ACC112 (cell line): ENCODE measurements around the gene BYSL.
A peak's percentile ranks its signal among the peaks of the same experiment; 100 is the strongest.

Experiments used
- H2AFZ ChIP-seq: fragments of 200-600 bp; sonication (generic); one replicate; pipeline ENCODE4 v1.6.0; 2017; ENCODE audit warnings: antibody characterized with exemption, low read length; ENCODE audit not compliant: unreplicated experiment
- H3K27ac ChIP-seq: fragments of 200-600 bp; sonication (generic); 2 replicates; pipeline ENCODE4 v1.5.1; 2014; ENCODE audit warnings: low read depth, mild to moderate bottlenecking, antibody characterized with exemption, low read length, moderate library complexity
- H3K27me3 ChIP-seq: fragments of 200-600 bp; sonication (generic); 2 replicates; pipeline ENCODE4 v1.6.1; 2014; ENCODE audit warnings: mild to moderate bottlenecking, antibody characterized with exemption, low read length, moderate library complexity, mixed read lengths; ENCODE audit not compliant: insufficient read depth
- H3K36me3 ChIP-seq: fragments of 200-600 bp; sonication (generic); 2 replicates; pipeline ENCODE4 v1.6.1; 2016; ENCODE audit warnings: mild to moderate bottlenecking, antibody characterized with exemption, low read length, moderate library complexity, mixed read lengths; ENCODE audit not compliant: insufficient read depth
- H3K4me1 ChIP-seq: fragments of 200-600 bp; sonication (generic); one replicate; pipeline ENCODE4 v1.6.1; 2016; ENCODE audit warnings: low read length, mixed read lengths; ENCODE audit not compliant: insufficient read depth, unreplicated experiment, control insufficient read depth
- H3K4me3 ChIP-seq: fragments of 200-600 bp; sonication (generic); 2 replicates; pipeline ENCODE4 v1.5.1; 2014; ENCODE audit warnings: mild to moderate bottlenecking, low read depth, low read length
- H3K79me2 ChIP-seq: fragments of 200-600 bp; sonication (generic); one replicate; pipeline ENCODE4 v1.6.0; 2016; ENCODE audit warnings: low read length; ENCODE audit not compliant: control insufficient read depth, unreplicated experiment, insufficient read depth

Gene BYSL

DNA sequence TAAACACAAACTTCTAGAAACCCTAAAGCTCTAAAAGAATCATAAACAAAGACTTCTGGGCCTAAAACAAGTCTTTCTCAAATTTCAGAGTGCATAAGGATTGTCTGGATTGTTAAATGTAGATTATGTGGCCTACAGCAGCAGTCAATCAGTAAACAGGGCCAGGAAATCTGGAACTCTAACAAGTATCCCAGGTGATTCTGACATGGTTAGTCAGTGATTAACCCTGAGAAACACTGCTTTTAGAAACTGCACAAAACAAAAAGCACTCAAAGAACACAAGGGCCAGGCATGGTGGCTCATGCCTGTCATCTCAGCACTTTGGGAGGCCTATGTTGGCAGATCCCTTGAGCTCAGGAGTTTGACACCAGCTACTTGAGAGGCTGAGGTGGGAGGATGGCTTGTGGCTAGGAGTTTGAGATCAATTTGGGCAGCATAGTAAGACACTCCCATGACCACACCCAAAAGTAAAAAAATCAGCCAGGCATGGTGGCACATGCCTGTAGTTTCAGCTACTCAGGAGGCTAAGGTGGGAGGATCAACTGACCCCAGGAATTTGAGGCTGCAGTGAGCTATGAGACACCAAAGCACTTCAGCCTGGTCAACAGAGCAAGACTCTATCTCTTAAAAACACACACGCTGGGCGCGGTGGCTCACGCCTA is 6.3 kb upstream of the BYSL start:
- Histone ChIP-seq H3K27ac (no peak overlapping the region), H3K79me2 (peaks cover 18% of the 10 kb centered on the region), H3K27me3 (no peaks in the 10 kb centered on the region), H2AFZ (no peak overlapping the region), H3K4me1 (peaks cover 25% of the 10 kb centered on the region), H3K4me3 (no peak overlapping the region), H3K36me3 (0 out of 2 replicates have a peak, but pooled peaks cover 3% of the 10 kb centered on the region)

DNA sequence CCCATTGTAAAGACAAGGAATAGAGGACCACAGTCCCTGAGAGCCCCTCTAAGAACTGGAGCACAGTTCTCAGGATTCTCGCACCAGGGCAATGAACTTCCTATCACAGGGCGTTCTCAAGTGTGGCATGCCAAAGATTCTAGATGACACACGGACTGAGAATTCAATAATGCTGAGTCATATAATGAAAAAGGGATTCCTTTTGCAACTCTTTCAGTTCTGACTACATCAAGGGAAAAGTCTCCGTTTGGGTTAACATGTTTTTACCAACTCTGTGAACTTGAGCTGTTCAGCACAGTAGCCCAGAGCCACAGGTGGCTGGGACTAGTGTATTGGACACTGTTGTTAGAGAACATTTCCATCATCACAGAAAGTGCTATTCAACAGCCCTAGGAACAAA is 3.8 kb upstream of the BYSL start:
- Histone ChIP-seq H3K27me3 (no peaks in the 10 kb centered on the region), H3K27ac (peak overlapping the region; percentile 89), H3K4me1 (peaks cover 28% of the 10 kb centered on the region), H3K36me3 (0 out of 2 replicates have a peak, but pooled peaks cover 3% of the 10 kb centered on the region), H3K79me2 (peaks cover 35% of the 10 kb centered on the region), H2AFZ (peak overlapping the region; percentile 38), H3K4me3 (peak overlapping the region; percentile 15)

DNA sequence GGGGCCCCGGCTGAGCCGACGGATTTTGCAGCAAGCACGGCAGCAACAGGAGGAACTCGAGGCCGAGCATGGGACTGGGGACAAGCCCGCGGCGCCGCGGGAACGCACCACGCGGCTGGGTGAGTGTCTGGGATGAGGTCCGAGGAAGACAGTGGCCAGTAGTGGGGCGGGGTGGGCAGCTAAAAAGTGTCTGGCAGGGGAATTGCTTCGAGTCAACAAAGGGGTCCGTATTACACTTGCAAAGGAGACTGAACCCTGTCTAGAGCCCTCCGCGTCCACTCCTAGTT is 356 bp downstream of the BYSL start:
- Histone ChIP-seq H3K4me1 (peaks cover 38% of the 10 kb centered on the region), H3K27ac (peak overlapping the region; percentile 88), H3K27me3 (no peaks in the 10 kb centered on the region), H3K36me3 (peaks cover 12% of the 10 kb centered on the region; the same call in 1 of the 2 replicates), H3K4me3 (peak overlapping the region; percentile 75), H2AFZ (peak overlapping the region; percentile 51), H3K79me2 (peaks cover 62% of the 10 kb centered on the region)

DNA sequence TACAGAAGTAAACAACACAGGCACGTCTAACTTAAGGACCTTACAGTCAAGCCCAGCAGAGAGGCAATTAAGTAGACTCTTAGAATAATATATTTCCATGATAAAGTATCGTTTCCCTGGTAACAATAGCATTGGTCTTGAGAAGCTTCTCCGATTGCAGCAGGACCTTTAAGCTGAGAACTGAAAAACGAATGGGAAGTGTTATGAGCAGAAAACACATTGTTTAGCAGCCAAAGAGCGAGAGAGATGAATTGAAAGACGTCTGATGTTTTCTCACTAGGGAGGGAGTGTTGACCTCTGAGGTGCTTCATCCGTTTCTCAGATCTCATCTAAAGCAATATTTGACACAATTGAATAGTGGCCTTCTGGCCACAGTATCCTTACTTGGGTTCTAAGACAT is 855 bp downstream of the BYSL start:
- no peak overlapping the region for H2AFZ ChIP-seq
- peaks cover 15% of the 10 kb centered on the region; the same call in 1 of the 2 replicates for H3K36me3 ChIP-seq
- H3K4me1 ChIP-seq, result peaks cover 37% of the 10 kb centered on the region
- peak overlapping the region; percentile 75 for H3K4me3 ChIP-seq
- peaks cover 62% of the 10 kb centered on the region for H3K79me2 ChIP-seq
- H3K27ac ChIP-seq, result peak overlapping the region; percentile 88; the same call in 1 of the 2 replicates
- H3K27me3 ChIP-seq, result no peaks in the 10 kb centered on the region

DNA sequence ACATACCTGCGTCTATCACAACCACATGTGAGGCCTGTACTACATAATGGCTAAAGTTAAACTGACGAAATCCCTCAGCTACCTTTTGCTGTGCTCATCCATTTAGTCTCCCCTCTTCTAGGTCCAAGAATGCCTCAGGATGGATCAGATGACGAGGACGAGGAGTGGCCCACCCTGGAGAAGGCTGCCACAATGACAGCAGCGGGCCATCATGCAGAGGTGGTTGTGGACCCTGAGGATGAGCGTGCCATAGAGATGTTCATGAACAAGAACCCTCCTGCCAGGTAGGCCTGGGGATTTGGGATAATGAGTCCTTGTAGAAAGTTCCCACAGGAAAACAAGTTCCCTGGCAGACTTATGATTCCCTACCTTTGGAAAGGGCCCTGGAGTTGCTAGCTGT is 6.0 kb downstream of the BYSL start:
- Histone ChIP-seq H3K4me1 (peaks cover 29% of the 10 kb centered on the region), H3K79me2 (peaks cover 43% of the 10 kb centered on the region), H2AFZ (no peak overlapping the region), H3K4me3 (no peak overlapping the region), H3K36me3 (peaks cover 53% of the 10 kb centered on the region), H3K27me3 (no peaks in the 10 kb centered on the region), H3K27ac (peak overlapping the region; percentile 57)

DNA sequence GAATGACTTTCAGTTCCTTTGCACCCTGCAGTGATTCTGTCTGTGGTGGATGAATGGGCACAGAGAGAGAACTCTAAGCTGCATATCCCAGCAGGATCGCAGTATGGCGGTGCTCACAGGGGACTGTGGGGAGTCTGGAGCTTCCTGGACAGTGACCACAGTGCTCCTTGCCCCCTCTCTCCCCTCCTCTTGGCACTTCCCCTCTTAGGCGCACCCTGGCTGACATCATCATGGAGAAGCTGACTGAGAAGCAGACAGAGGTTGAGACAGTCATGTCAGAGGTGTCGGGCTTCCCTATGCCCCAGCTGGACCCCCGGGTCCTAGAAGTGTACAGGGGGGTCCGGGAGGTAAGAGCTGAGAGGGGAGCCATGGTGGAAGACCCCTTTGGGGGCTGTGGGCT is 8.6 kb downstream of the BYSL start:
- no peak overlapping the region for H2AFZ ChIP-seq
- H3K4me1 ChIP-seq, result peaks cover 27% of the 10 kb centered on the region
- H3K79me2 ChIP-seq, result peaks cover 21% of the 10 kb centered on the region
- peaks cover 60% of the 10 kb centered on the region for H3K36me3 ChIP-seq
- no peak overlapping the region for H3K27ac ChIP-seq
- no peaks in the 10 kb centered on the region for H3K27me3 ChIP-seq
- H3K4me3 ChIP-seq, result no peak overlapping the region

DNA sequence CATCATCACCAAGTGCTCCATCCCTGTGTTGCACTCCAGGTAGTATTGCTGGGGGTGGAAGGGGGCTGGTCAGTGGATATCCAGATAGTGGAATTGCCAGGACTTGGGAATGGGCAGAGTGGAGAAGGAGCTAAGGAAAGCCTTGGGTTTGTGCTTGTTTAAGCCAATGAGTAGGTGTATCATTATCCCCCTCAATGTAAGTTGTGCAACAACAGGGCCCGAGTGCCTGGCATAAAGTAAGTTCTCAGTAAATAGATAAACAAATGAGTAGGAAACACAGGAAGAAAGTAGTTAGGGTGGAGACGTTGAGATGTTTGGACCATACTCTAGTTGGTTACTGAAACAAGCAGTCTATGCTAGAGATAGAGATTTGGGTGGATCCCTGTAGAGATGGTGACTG is 10.5 kb downstream of the BYSL start:
- H3K79me2 ChIP-seq, result peaks cover 26% of the 10 kb centered on the region
- H2AFZ ChIP-seq, result no peak overlapping the region
- H3K27ac ChIP-seq, result 0 out of 2 replicates have a peak overlapping the region, but pooled peaks have one; percentile 20
- H3K4me3 ChIP-seq, result no peak overlapping the region
- peaks cover 63% of the 10 kb centered on the region for H3K36me3 ChIP-seq
- no peaks in the 10 kb centered on the region for H3K27me3 ChIP-seq
- peaks cover 44% of the 10 kb centered on the region for H3K4me1 ChIP-seq

DNA sequence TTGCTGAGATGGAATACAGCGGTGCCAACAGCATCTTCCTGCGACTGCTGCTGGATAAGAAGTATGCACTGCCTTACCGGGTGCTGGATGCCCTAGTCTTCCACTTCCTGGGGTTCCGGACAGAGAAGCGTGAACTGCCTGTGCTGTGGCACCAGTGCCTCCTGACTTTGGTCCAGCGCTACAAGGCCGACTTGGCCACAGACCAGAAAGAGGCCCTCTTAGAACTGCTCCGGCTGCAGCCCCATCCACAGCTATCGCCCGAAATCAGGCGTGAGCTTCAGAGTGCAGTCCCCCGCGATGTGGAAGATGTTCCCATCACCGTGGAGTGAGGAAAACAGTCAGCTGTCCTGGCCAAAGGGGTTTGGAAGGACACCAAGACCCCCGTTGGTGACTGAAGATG is 11.1 kb downstream of the BYSL start:
- peaks cover 63% of the 10 kb centered on the region for H3K36me3 ChIP-seq

DNA sequence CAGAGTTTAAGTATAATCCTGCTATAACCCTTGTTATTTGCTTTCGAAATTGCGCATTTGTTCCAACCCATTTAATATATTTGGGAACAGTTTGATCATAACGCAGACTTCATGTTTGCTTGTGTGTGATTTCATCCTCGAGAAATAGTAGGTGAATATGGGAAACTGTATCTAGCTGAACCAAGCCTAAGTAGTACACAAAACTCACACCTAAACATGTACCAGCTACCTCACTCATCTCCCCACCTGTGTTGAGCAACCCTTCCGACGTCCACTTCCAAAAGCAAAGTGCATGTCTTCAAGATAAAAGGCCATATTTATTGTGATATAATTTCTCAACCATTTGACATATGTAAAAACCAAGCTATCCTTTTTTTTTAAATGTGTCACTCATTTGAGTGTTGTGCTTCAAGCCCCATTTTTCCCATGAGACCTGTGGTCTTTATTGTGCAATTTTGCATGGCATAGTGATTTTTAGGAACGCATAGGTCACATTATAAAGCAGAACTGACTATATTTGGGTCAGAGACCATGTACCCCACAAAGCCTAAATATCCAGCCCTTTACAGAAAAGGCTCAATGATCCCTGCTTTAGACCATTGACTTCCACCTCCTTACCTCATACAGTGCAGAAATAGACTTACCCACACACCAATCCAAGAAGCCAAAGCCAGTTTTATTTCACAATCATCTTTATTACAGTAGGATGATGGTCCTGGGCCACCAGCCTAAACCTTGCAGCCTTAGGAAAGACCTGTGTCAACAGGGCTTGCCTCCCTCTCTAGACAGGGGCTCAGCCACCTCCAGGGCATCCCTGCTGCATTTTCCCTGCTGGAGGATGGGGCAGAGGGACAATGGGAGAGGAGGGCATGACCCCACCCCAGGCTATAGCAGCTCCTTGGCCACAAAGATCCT is 13.2 kb downstream of the BYSL start:
- Histone ChIP-seq H3K27me3 (no peaks in the 10 kb centered on the region), H3K36me3 (peaks cover 45% of the 10 kb centered on the region), H3K27ac (0 out of 2 replicates have a peak overlapping the region, but pooled peaks have one; percentile 8), H3K4me1 (peaks cover 65% of the 10 kb centered on the region), H3K4me3 (no peak overlapping the region), H3K79me2 (peaks cover 46% of the 10 kb centered on the region), H2AFZ (no peak overlapping the region)

More for the DNA sequence above, 11.1 kb downstream of the BYSL start:
- Histone ChIP-seq H3K79me2 (peaks cover 28% of the 10 kb centered on the region), H3K27ac (no peak overlapping the region), H3K27me3 (no peaks in the 10 kb centered on the region), H3K4me1 (peaks cover 45% of the 10 kb centered on the region), H3K4me3 (no peak overlapping the region), H2AFZ (no peak overlapping the region)

DNA sequence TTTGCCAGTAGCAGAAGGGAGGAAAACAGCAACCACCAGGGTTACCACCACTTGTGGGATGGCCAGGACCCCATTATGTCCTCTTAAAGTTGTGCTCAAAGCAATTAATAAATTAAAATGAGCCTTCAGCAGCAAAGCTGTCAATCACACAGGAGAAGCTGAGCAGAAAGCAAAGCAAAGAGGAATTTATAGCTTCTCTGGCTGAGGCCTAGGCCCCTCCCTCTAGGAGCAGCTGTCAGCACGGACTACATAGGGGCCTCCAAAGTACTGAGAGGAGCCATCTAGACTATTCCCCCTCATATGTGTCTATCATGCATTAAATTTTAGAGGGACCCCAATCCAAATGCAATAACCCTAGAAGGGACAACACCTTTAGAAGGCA is 13.9 kb downstream of the BYSL start:
- peaks cover 43% of the 10 kb centered on the region for H3K36me3 ChIP-seq
- H3K79me2 ChIP-seq, result peaks cover 52% of the 10 kb centered on the region
- no peak overlapping the region for H3K4me3 ChIP-seq

More for the DNA sequence above, 13.9 kb downstream of the BYSL start:
- Histone ChIP-seq H3K4me1 (peaks cover 71% of the 10 kb centered on the region), H2AFZ (no peak overlapping the region), H3K27ac (0 out of 2 replicates have a peak overlapping the region, but pooled peaks have one; percentile 8), H3K27me3 (no peaks in the 10 kb centered on the region)
